ENCODE measurements around the gene TNNT3.

DNA sequence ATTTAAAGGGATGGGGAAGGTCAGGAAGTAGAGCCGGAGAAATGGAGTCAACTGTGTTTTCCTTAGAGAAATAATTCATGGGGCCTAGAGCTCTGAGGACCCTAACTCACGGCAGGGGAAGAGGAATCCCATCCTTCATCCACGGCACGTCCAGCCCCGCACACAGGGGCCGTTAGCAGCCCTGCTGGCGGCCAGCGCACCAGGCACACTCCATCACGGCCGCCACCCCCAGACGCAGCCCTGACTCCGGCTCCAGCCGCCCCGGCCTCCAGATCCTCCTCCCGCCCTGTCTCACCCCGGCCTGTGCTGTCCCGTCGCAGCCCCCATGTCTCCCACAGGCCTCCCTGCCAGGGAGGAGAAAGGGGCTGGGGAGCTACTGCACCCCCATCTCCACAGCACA, 38.9 kb downstream of the TNNT3 start:
- no peak for TF ChIP-seq POLR2A (IDR thresholded peaks at IDR 0.05)
- TF ChIP-seq, protein P1, sequence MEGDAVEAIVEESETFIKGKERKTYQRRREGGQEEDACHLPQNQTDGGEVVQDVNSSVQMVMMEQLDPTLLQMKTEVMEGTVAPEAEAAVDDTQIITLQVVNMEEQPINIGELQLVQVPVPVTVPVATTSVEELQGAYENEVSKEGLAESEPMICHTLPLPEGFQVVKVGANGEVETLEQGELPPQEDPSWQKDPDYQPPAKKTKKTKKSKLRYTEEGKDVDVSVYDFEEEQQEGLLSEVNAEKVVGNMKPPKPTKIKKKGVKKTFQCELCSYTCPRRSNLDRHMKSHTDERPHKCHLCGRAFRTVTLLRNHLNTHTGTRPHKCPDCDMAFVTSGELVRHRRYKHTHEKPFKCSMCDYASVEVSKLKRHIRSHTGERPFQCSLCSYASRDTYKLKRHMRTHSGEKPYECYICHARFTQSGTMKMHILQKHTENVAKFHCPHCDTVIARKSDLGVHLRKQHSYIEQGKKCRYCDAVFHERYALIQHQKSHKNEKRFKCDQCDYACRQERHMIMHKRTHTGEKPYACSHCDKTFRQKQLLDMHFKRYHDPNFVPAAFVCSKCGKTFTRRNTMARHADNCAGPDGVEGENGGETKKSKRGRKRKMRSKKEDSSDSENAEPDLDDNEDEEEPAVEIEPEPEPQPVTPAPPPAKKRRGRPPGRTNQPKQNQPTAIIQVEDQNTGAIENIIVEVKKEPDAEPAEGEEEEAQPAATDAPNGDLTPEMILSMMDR (IDR thresholded peaks at IDR 0.05): no peak

Measured in body of pancreas (tissue), 4 donors.